HCT116 (cell line): ENCODE data around the gene GDPD3.
A peak's percentile ranks its signal among the peaks of the same experiment; 100 is the strongest.

Experiments used
- POLR2A ChIP-seq: IDR thresholded peaks from 2 replicates; pipeline ENCODE4 v1.7.0; 2011; ENCODE audit warnings: borderline replicate concordance; ENCODE audit not compliant: insufficient read depth, insufficient read length; ENCODE audit errors: extremely low read depth
- TF ChIP-seq, protein P1 (sequence below): IDR thresholded peaks from 2 replicates; pipeline ENCODE4 v1.6.1; 2012
- TF ChIP-seq, protein P2 (sequence below), 3 experiments: fragments of 200-600 bp in 1 of 3; sonication (generic) in 1 of 3; IDR thresholded peaks in 2 of 3; conservative IDR thresholded peaks in 1 of 3; 2 replicates each; pipeline ENCODE4 v1.5.1; 2012 to 2017; ENCODE audit warnings: low read depth in 2 of 3, low read length in 2 of 3, antibody characterized with exemption in 1 of 3, borderline replicate concordance in 1 of 3, control low read depth in 1 of 3, mild to moderate bottlenecking in 1 of 3, mixed read lengths in 1 of 3, mixed run types in 1 of 3, moderate library complexity in 1 of 3; ENCODE audit not compliant: insufficient read depth in 1 of 3

DNA sequence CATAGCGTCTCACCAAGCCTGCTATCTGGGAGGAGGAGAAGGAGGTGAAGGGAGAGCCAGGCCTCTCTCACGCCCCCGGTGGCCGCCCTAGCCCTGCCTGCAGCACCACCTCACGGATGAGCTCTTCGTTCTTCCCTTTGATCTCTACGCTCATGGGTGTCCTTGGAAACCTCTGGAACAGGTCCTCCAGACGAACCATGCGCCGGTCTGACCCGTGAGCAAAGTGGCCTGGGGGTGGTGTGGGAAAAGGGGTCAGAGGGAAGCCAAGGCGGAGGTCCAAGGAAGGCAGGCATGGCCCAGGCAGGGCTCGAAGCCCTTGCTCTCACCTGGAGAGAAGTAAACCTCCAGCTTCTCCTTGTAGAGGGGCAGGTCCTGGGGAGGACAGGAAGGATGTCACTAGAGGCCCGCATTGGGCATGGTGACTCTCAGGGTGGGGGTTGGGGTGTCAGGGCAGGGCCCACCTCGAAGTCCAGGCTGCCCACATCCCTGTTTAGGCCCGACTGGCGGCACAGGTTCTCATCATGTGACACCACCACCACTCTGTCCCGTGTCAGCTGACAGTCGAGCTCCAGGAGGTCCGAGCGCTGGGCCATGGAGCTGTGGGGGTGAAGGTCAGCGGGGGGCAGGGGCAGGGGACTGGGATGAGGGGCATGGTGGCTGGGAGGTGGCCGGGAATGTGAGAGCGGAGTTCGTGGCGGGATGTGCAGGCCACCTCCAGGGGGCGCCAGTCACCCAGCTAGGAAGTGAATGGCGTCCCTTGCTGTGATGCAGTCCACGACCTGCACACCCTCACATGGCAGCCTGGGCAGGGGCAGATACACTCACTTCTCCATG lies 923 bp downstream of the GDPD3 start:
- TF ChIP-seq, protein P1, sequence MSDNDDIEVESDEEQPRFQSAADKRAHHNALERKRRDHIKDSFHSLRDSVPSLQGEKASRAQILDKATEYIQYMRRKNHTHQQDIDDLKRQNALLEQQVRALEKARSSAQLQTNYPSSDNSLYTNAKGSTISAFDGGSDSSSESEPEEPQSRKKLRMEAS, result no peak
- TF ChIP-seq, protein P2, sequence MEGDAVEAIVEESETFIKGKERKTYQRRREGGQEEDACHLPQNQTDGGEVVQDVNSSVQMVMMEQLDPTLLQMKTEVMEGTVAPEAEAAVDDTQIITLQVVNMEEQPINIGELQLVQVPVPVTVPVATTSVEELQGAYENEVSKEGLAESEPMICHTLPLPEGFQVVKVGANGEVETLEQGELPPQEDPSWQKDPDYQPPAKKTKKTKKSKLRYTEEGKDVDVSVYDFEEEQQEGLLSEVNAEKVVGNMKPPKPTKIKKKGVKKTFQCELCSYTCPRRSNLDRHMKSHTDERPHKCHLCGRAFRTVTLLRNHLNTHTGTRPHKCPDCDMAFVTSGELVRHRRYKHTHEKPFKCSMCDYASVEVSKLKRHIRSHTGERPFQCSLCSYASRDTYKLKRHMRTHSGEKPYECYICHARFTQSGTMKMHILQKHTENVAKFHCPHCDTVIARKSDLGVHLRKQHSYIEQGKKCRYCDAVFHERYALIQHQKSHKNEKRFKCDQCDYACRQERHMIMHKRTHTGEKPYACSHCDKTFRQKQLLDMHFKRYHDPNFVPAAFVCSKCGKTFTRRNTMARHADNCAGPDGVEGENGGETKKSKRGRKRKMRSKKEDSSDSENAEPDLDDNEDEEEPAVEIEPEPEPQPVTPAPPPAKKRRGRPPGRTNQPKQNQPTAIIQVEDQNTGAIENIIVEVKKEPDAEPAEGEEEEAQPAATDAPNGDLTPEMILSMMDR (IDR thresholded peaks at IDR 0.05 in 2 of 3, conservative IDR thresholded peaks at IDR 0.05 in 1 of 3; ENCODE audit: borderline replicate concordance in 1 of 3, insufficient read depth in 1 of 3, low read depth in 2 of 3, low read length in 2 of 3), result peak; percentile 48 to 83 (median 81); a peak in 5 of 6 replicates
- TF ChIP-seq POLR2A, result no peak
